Ovary (tissue), 9 donors: ENCODE measurements around the gene ERMARD. TPM values are rescaled to one million over a fixed set of nuclear protein-coding genes. Genes with fewer than 3 reads are reported as not detected.

Source experiments
- DNase-seq, 5 donors: peaks; one replicate each; pipeline ENCODE4 v3.0.0-alpha.2; 2019 to 2020
- H3K27ac ChIP-seq, 2 donors: fragments of 200-600 bp; one replicate each; pipeline versions ENCODE4 v1.5.1 to v1.8.0; 2019 to 2022
- H3K27me3 ChIP-seq: fragments of 200-600 bp; one replicate; pipeline ENCODE4 v1.8.0; 2022
- H3K36me3 ChIP-seq: fragments of 200-600 bp; sonication (generic); one replicate; pipeline ENCODE4 v1.5.1; 2019
- H3K4me1 ChIP-seq: one replicate; pipeline ENCODE4 v1.8.1; 2013; ENCODE audit warnings: mild to moderate bottlenecking, moderate library complexity; ENCODE audit not compliant: insufficient read depth
- H3K4me3 ChIP-seq: fragments of 200-600 bp; sonication (generic); one replicate; pipeline ENCODE4 v1.5.1; 2017
- H3K9me3 ChIP-seq, 2 donors: fragments of 200-600 bp in 1 of 2; sonication (generic) in 1 of 2; one replicate each; pipeline versions ENCODE4 v1.5.1 to v1.8.1; 2013 to 2019; ENCODE audit warnings: mild to moderate bottlenecking in 1 of 2, moderate library complexity in 1 of 2
- EP300 ChIP-seq: sonication (generic); formaldehyde crosslinking; IDR thresholded peaks from one replicate; pipeline ENCODE4 v1.6.1; 2017; ENCODE audit warnings: antibody characterized with exemption
- POLR2A ChIP-seq: fragments of 450-650 bp; IDR thresholded peaks from one replicate; pipeline ENCODE4 v1.6.1; 2017; ENCODE audit warnings: antibody characterized with exemption, mild to moderate bottlenecking, moderate library complexity
- WGBS, 3 donors: extraction: QIAGEN DNeasy Blood & Tissue Kit in 1 of 3; methylation state at CpG; one replicate each; pipeline versions ENCODE4 v1.1.5 to v1.1.7; 2013 to 2017; 5-methylcytosine and 5-hydroxymethylcytosine counted together
- intact Hi-C, 4 donors: fragments of 100-400 bp; cut with DNase I; formaldehyde crosslinking; loops; one replicate each; pipeline versions ENCODE4 v1.11.0 to v1.15.1; 2022 to 2023
- polyA plus RNA-seq, 2 donors: library from polyadenylated mRNA; stranded (reverse); fragments of 200-250 nt in 1 of 2; fragments of 350-450 nt in 1 of 2; fragmentation: Illumina TruSeq in 1 of 2; extraction: RNeasy Lipid Tissue Mini Kit (QIAGEN cat#74804) in 1 of 2; gene quantifications; one replicate each; pipeline ENCODE4 v1.2.3, GENCODE V29; 2013 to 2014
- total RNA-seq, 7 donors: library from RNA; depleted of rRNA in 2 of 7; stranded (reverse); fragments of >200 nt in 2 of 7; fragmentation: NEBNext Ultra II Directional in 3 of 7; extraction: Animal tissue kit (Norgen Biotek cat#: 25700) in 3 of 7; gene quantifications; one replicate each; pipeline versions ENCODE4 v1.1.0 to v1.2.4, GENCODE V29; 2016 to 2023
- TF ChIP-seq, protein P1 (sequence below), 3 donors: fragments of 450-650 bp in 2 of 3; fragments of 200-600 bp in 1 of 3; IDR thresholded peaks; one replicate each; pipeline versions ENCODE4 v1.5.1 to v1.8.0; 2016 to 2022; ENCODE audit warnings: antibody characterized with exemption in 3 of 3, mild to moderate bottlenecking in 1 of 3
- donor health status: DM: no; HTN: no; CAD: no; lungs with moderate emphysema.
- donor health status: DM: no; HTN: no; CAD: no.
- donor health status: Bipolar disorder and iron deficiency.
- donor health status: DM: yes; HTN: yes; CAD: no.
- donor health status: DM: no; HTN: no; CAD: no.
- donor health status: DM: yes; HTN: yes; CAD: no.

Gene ERMARD
- total and polyA plus RNA-seq, 9 donors: 15.9 to 38.0 (median 27.0) TPM

- 73 to 88% (median 77%) methylated on average over 9 of the region's 9 CpGs for WGBS, 3 donors
Measured at GRCh38 chr6:169783401-169783800, 32.0 kb downstream of the ERMARD start.

GRCh38 chr6:169783971-169784820 lies 32.8 kb downstream of the ERMARD start:
- Histone ChIP-seq H3K9me3 (no peaks in the 10 kb centered on the region), H3K27ac (no peak overlapping the region), H3K4me3 (no peak overlapping the region), H3K4me1 (no peaks in the 10 kb centered on the region), H3K36me3 (no peaks in the 10 kb centered on the region), H3K27me3 (no peaks in the 10 kb centered on the region)
- DNase-seq: no peak
- intact Hi-C loops: no loop called here
- WGBS, 3 donors: 88 to 90% (median 88%) methylated on average over 23 of the region's 23 CpGs
- TF ChIP-seq, protein P1, sequence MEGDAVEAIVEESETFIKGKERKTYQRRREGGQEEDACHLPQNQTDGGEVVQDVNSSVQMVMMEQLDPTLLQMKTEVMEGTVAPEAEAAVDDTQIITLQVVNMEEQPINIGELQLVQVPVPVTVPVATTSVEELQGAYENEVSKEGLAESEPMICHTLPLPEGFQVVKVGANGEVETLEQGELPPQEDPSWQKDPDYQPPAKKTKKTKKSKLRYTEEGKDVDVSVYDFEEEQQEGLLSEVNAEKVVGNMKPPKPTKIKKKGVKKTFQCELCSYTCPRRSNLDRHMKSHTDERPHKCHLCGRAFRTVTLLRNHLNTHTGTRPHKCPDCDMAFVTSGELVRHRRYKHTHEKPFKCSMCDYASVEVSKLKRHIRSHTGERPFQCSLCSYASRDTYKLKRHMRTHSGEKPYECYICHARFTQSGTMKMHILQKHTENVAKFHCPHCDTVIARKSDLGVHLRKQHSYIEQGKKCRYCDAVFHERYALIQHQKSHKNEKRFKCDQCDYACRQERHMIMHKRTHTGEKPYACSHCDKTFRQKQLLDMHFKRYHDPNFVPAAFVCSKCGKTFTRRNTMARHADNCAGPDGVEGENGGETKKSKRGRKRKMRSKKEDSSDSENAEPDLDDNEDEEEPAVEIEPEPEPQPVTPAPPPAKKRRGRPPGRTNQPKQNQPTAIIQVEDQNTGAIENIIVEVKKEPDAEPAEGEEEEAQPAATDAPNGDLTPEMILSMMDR (IDR thresholded peaks at IDR 0.05): no peak
- TF ChIP-seq POLR2A: no peak
- TF ChIP-seq EP300: no peak

More at GRCh38 chr6:169783401-169783800, 32.0 kb downstream of the ERMARD start:
- H3K27ac ChIP-seq: no peak overlapping the region
- H3K36me3 ChIP-seq: no peaks in the 10 kb centered on the region
- no peaks in the 10 kb centered on the region for H3K4me1 ChIP-seq
- H3K9me3 ChIP-seq: no peaks in the 10 kb centered on the region
- H3K4me3 ChIP-seq: no peak overlapping the region
- DNase-seq: no peak
- H3K27me3 ChIP-seq: no peaks in the 10 kb centered on the region
- TF ChIP-seq, protein P1 (IDR thresholded peaks at IDR 0.05): no peak
- TF ChIP-seq EP300: no peak
- no peak for TF ChIP-seq POLR2A
- intact Hi-C loops: no loop called here

- Histone ChIP-seq H3K9me3 (no peaks in the 10 kb centered on the region), H3K27me3 (no peaks in the 10 kb centered on the region), H3K36me3 (no peaks in the 10 kb centered on the region), H3K4me3 (no peak overlapping the region), H3K27ac (no peak overlapping the region), H3K4me1 (no peaks in the 10 kb centered on the region)
- TF ChIP-seq POLR2A: no peak
- TF ChIP-seq EP300: no peak
- TF ChIP-seq, protein P1 (IDR thresholded peaks at IDR 0.05): no peak
- intact Hi-C loops: no loop called here
- WGBS, 3 donors: 83 to 90% (median 90%) methylated on average over 12 of the region's 12 CpGs
- no peak for DNase-seq
Measured at GRCh38 chr6:169784821-169785340, 33.5 kb downstream of the ERMARD start.

- Histone ChIP-seq H3K36me3 (no peaks in the 10 kb centered on the region), H3K27me3 (no peaks in the 10 kb centered on the region), H3K4me1 (no peaks in the 10 kb centered on the region), H3K27ac (no peak overlapping the region), H3K4me3 (no peak overlapping the region), H3K9me3 (no peaks in the 10 kb centered on the region)
- 89 to 90% (median 89%) methylated on average over 9 of the region's 9 CpGs for WGBS, 3 donors
- no peak for DNase-seq
- intact Hi-C loops: no loop called here
- TF ChIP-seq, protein P1 (IDR thresholded peaks at IDR 0.05): no peak
- no peak for TF ChIP-seq EP300
- no peak for TF ChIP-seq POLR2A
Measured at GRCh38 chr6:169785566-169785965, 34.1 kb downstream of the ERMARD start.
